Fibroblast of skin of left biceps (primary cell): ENCODE results near the gene CROCC2.

Experiments used
- DNase-seq, 2 experiments: peaks; one replicate each; pipeline ENCODE4 v3.0.0-alpha.2; 2013; ENCODE audit warnings: low read depth in 2 of 2

Gene CROCC2

GRCh38 chr2:241014764-241015163 lies 108.6 kb downstream of the CROCC2 start:
- DNase-seq = no peak

- no peak for DNase-seq
Observed at GRCh38 chr2:241015439-241015838, 109.3 kb downstream of the CROCC2 start.

- no peak for DNase-seq
Observed at GRCh38 chr2:241017228-241017940, 111.2 kb downstream of the CROCC2 start.

GRCh38 chr2:241018051-241018891 lies 112.1 kb downstream of the CROCC2 start:
- no peak for DNase-seq

- DNase-seq = no peak
Observed at GRCh38 chr2:241019441-241020139, 113.5 kb downstream of the CROCC2 start.

- DNase-seq = no peak
Observed at GRCh38 chr2:241020201-241020600, 114.1 kb downstream of the CROCC2 start.

- DNase-seq = no peak
Observed at GRCh38 chr2:241020629-241021190, 114.6 kb downstream of the CROCC2 start.

- no peak for DNase-seq
Observed at GRCh38 chr2:241025639-241026038, 119.5 kb downstream of the CROCC2 start.

- DNase-seq = no peak
Observed at GRCh38 chr2:241029599-241030332, 123.6 kb downstream of the CROCC2 start.

- DNase-seq = no peak
Observed at GRCh38 chr2:241030333-241030680, 124.2 kb downstream of the CROCC2 start.

GRCh38 chr2:241030883-241031282 lies 124.7 kb downstream of the CROCC2 start:
- DNase-seq = no peak

GRCh38 chr2:241031436-241032165 lies 125.5 kb downstream of the CROCC2 start:
- DNase-seq = no peak

- DNase-seq = no peak
Observed at GRCh38 chr2:241033336-241033987, 127.3 kb downstream of the CROCC2 start.

GRCh38 chr2:241033994-241034393 lies 127.9 kb downstream of the CROCC2 start:
- DNase-seq = no peak

- no peak for DNase-seq
Observed at GRCh38 chr2:241034490-241035141, 128.5 kb downstream of the CROCC2 start.

- no peak for DNase-seq
Observed at GRCh38 chr2:241035142-241035817, 129.1 kb downstream of the CROCC2 start.

- no peak for DNase-seq
Observed at GRCh38 chr2:241035818-241036396, 129.8 kb downstream of the CROCC2 start.

- DNase-seq = no peak
Observed at GRCh38 chr2:241036397-241036963, 130.3 kb downstream of the CROCC2 start.
